ENCODE results near the gene NCKAP5.

Gene NCKAP5

GRCh38 chr2:132975193-132976105 is 592.8 kb downstream of the NCKAP5 start:
- Histone ChIP-seq H3K4me1 (ENCODE audit: insufficient read depth, low read length, severe bottlenecking) (no peaks in the 10 kb centered on the region), H2AFZ (ENCODE audit: low read length) (no peak overlapping the region), H3K79me2 (ENCODE audit: insufficient read depth, low read length) (no peaks in the 10 kb centered on the region), H3K9me3 (ENCODE audit: low read length) (no peaks in the 10 kb centered on the region), H3K9ac (ENCODE audit: low read length) (no peak overlapping the region), H3K9me2 (ENCODE audit: low read depth, low read length) (no peaks in the 10 kb centered on the region), H3K4me2 (ENCODE audit: low read length) (no peak overlapping the region), H3F3A (ENCODE audit: insufficient read depth, low read length) (no peaks in the 10 kb centered on the region), H4K20me1 (ENCODE audit: insufficient read depth, low read length) (no peaks in the 10 kb centered on the region), H3K27me3 (ENCODE audit: insufficient read depth, low read length) (no peaks in the 10 kb centered on the region), H3K4me3 (ENCODE audit: low read depth, low read length, poor library complexity, severe bottlenecking) (no peak overlapping the region), H3K27ac (ENCODE audit: low read depth, low read length, poor library complexity, severe bottlenecking) (no peak overlapping the region), H3K36me3 (ENCODE audit: insufficient read depth, low read length) (no peaks in the 10 kb centered on the region)
- TF ChIP-seq EZH2 (IDR thresholded peaks at IDR 0.05; ENCODE audit: borderline replicate concordance, low read length): no peak
- TF ChIP-seq, protein P1, sequence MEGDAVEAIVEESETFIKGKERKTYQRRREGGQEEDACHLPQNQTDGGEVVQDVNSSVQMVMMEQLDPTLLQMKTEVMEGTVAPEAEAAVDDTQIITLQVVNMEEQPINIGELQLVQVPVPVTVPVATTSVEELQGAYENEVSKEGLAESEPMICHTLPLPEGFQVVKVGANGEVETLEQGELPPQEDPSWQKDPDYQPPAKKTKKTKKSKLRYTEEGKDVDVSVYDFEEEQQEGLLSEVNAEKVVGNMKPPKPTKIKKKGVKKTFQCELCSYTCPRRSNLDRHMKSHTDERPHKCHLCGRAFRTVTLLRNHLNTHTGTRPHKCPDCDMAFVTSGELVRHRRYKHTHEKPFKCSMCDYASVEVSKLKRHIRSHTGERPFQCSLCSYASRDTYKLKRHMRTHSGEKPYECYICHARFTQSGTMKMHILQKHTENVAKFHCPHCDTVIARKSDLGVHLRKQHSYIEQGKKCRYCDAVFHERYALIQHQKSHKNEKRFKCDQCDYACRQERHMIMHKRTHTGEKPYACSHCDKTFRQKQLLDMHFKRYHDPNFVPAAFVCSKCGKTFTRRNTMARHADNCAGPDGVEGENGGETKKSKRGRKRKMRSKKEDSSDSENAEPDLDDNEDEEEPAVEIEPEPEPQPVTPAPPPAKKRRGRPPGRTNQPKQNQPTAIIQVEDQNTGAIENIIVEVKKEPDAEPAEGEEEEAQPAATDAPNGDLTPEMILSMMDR (IDR thresholded peaks at IDR 0.05; ENCODE audit: low read length): no peak

- H3K4me1 ChIP-seq (ENCODE audit: insufficient read depth, low read length, severe bottlenecking): no peaks in the 10 kb centered on the region
- no peak overlapping the region for H3K9ac ChIP-seq (ENCODE audit: low read length)
- no peak overlapping the region for H3K4me2 ChIP-seq (ENCODE audit: low read length)
- H4K20me1 ChIP-seq (ENCODE audit: insufficient read depth, low read length): no peaks in the 10 kb centered on the region
- no peaks in the 10 kb centered on the region for H3K36me3 ChIP-seq (ENCODE audit: insufficient read depth, low read length)
- no peak overlapping the region for H2AFZ ChIP-seq (ENCODE audit: low read length)
- no peaks in the 10 kb centered on the region for H3F3A ChIP-seq (ENCODE audit: insufficient read depth, low read length)
- no peak overlapping the region for H3K27ac ChIP-seq (ENCODE audit: low read depth, low read length, poor library complexity, severe bottlenecking)
- H3K9me2 ChIP-seq (ENCODE audit: low read depth, low read length): no peaks in the 10 kb centered on the region
- no peaks in the 10 kb centered on the region for H3K27me3 ChIP-seq (ENCODE audit: insufficient read depth, low read length)
- no peak overlapping the region for H3K4me3 ChIP-seq (ENCODE audit: low read depth, low read length, poor library complexity, severe bottlenecking)
- TF ChIP-seq EZH2 (IDR thresholded peaks at IDR 0.05; ENCODE audit: borderline replicate concordance, low read length): no peak
- TF ChIP-seq, protein P1 (IDR thresholded peaks at IDR 0.05; ENCODE audit: low read length): no peak
- no peaks in the 10 kb centered on the region for H3K79me2 ChIP-seq (ENCODE audit: insufficient read depth, low read length)
- no peaks in the 10 kb centered on the region for H3K9me3 ChIP-seq (ENCODE audit: low read length)
Measured at GRCh38 chr2:132974467-132975095, 593.7 kb downstream of the NCKAP5 start.

GRCh38 chr2:132971310-132972061 is 596.8 kb downstream of the NCKAP5 start:
- H3K9me2 ChIP-seq (ENCODE audit: low read depth, low read length): no peaks in the 10 kb centered on the region
- TF ChIP-seq EZH2 (IDR thresholded peaks at IDR 0.05; ENCODE audit: borderline replicate concordance, low read length): no peak
- TF ChIP-seq, protein P1 (IDR thresholded peaks at IDR 0.05; ENCODE audit: low read length): no peak
- no peaks in the 10 kb centered on the region for H3K79me2 ChIP-seq (ENCODE audit: insufficient read depth, low read length)
- H4K20me1 ChIP-seq (ENCODE audit: insufficient read depth, low read length): no peaks in the 10 kb centered on the region
- no peak overlapping the region for H2AFZ ChIP-seq (ENCODE audit: low read length)
- H3K4me1 ChIP-seq (ENCODE audit: insufficient read depth, low read length, severe bottlenecking): no peaks in the 10 kb centered on the region
- H3K27ac ChIP-seq (ENCODE audit: low read depth, low read length, poor library complexity, severe bottlenecking): no peak overlapping the region
- no peak overlapping the region for H3K4me2 ChIP-seq (ENCODE audit: low read length)
- H3K9ac ChIP-seq (ENCODE audit: low read length): no peak overlapping the region
- no peaks in the 10 kb centered on the region for H3K9me3 ChIP-seq (ENCODE audit: low read length)
- no peaks in the 10 kb centered on the region for H3F3A ChIP-seq (ENCODE audit: insufficient read depth, low read length)
- no peaks in the 10 kb centered on the region for H3K27me3 ChIP-seq (ENCODE audit: insufficient read depth, low read length)
- H3K36me3 ChIP-seq (ENCODE audit: insufficient read depth, low read length): no peaks in the 10 kb centered on the region
- no peak overlapping the region for H3K4me3 ChIP-seq (ENCODE audit: low read depth, low read length, poor library complexity, severe bottlenecking)
